Activated CD8-positive, alpha-beta memory T cell treated with anti-CD3 and anti-CD28 coated beads for 48 hours (primary cell): ENCODE measurements around the gene ZFP62.
"Not testable (repeated sequence)": the region's sequence is repeated elsewhere in the genome, so short reads cannot be mapped to it uniquely, and the experiment has no call there.

Source experiments
- DNase-seq, 3 experiments: peaks; one replicate each; pipeline ENCODE4 v3.0.0-alpha.2; 2020; ENCODE audit warnings: low read depth in 2 of 3, low spot score in 2 of 3

The ZFP62 gene

GRCh38 chr5:180860887-180861822 lies at the start of gene ZFP62:
TSS of gene ZFP62 (minus strand) at chr5:180861276. CDS start at chr5:180861219, 57 bp downstream.
- peak; percentile 67 to 77 (median 67) for DNase-seq

GRCh38 chr5:180910735-180911134 lies 49.7 kb upstream of the ZFP62 start:
- DNase-seq, result no peak

- no peak for DNase-seq
Measured at GRCh38 chr5:180910182-180910581, 49.1 kb upstream of the ZFP62 start.

- no peak for DNase-seq
Measured at GRCh38 chr5:180909782-180910181, 48.7 kb upstream of the ZFP62 start.

GRCh38 chr5:180908998-180909731 lies 48.1 kb upstream of the ZFP62 start:
- DNase-seq, result no peak

- no peak for DNase-seq
Measured at GRCh38 chr5:180908400-180908799, 47.3 kb upstream of the ZFP62 start.

GRCh38 chr5:180901319-180902009 lies 40.4 kb upstream of the ZFP62 start:
- DNase-seq, result no peak

GRCh38 chr5:180900178-180900577 lies 39.1 kb upstream of the ZFP62 start:
- no peak for DNase-seq

- DNase-seq, result no peak
Measured at GRCh38 chr5:180898621-180899246, 37.7 kb upstream of the ZFP62 start, which contains the start of gene BTNL8. TSS of gene BTNL8 (plus strand) at chr5:180899159. CDS start at chr5:180899311, 152 bp downstream.

- DNase-seq, result not testable (repeated sequence)
Measured at GRCh38 chr5:180895330-180895729, 34.3 kb upstream of the ZFP62 start.

- DNase-seq, result no peak
Measured at GRCh38 chr5:180889381-180889780, 28.3 kb upstream of the ZFP62 start.

GRCh38 chr5:180885845-180886529 lies 24.9 kb upstream of the ZFP62 start:
- not testable (repeated sequence) for DNase-seq

GRCh38 chr5:180875860-180876426 lies 14.9 kb upstream of the ZFP62 start:
- no peak for DNase-seq

GRCh38 chr5:180874804-180875582 lies 13.9 kb upstream of the ZFP62 start:
- DNase-seq, result no peak

- DNase-seq, result no peak
Measured at GRCh38 chr5:180873615-180874520, 12.8 kb upstream of the ZFP62 start.

- no peak for DNase-seq
Measured at GRCh38 chr5:180872419-180872818, 11.3 kb upstream of the ZFP62 start.

GRCh38 chr5:180870276-180871068 lies 9.4 kb upstream of the ZFP62 start:
- DNase-seq, result no peak
